ENCODE results near the gene SHC3. TPM values are rescaled to one million over a fixed set of nuclear protein-coding genes. Genes with fewer than 3 reads are reported as not detected.

Gene SHC3
- total RNA-seq, 4 donors from 2014 or later, result 1.1 to 4.7 (median 2.5) TPM

DNA sequence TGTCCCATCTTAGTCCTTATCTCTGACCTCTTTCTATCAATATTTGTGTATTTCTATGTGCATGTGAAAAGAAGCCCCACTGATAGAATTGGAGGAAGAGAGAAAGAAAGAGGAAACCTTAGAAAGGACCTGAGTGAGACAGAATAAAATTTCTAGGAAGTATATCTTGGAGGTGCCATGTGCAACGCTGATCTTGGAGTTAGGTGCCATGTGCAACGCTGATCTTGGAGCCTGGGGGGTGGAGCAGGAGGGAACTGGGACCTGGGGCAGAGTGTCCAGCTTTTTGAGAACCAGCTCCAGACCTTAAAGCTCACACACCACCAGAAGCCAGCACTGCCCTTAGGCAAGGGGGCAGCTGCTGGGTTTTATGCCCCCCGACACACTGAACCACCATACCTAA lies 89.4 kb downstream of the SHC3 start:
- no peak for TF ChIP-seq CTCF (IDR thresholded peaks at IDR 0.05; ENCODE audit: low read depth)

DNA sequence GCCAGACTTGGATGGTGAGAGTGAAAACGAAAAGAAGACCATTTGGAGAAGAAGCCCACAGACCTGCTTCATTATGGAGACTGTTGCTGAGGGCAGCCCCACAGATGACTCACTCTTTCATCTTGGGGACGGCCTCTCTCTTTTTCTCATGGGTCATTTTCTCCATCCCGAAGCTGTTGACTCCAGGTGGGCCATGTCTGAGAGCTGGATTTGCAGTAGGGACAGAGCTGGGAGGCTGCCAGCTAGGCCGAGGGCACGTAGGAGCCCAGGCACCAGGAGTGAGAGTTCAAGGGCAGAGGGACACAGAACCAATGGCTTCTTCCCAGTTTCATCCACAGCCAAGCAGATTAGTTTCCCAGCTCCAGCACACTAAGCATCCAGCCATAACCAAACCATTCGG lies 95.0 kb downstream of the SHC3 start:
- TF ChIP-seq CTCF (IDR thresholded peaks at IDR 0.05; ENCODE audit: low read depth), result no peak

- TF ChIP-seq CTCF (IDR thresholded peaks at IDR 0.05; ENCODE audit: low read depth), result no peak
These were observed 98.4 kb downstream of the SHC3 start for GRCh38 chr9:89080193-89080592.

- TF ChIP-seq CTCF (IDR thresholded peaks at IDR 0.05; ENCODE audit: low read depth), result no peak
These were observed 99.2 kb downstream of the SHC3 start for GRCh38 chr9:89079391-89079790.

GRCh38 chr9:89078860-89079259 lies 99.8 kb downstream of the SHC3 start:
- TF ChIP-seq CTCF (IDR thresholded peaks at IDR 0.05; ENCODE audit: low read depth), result no peak

DNA sequence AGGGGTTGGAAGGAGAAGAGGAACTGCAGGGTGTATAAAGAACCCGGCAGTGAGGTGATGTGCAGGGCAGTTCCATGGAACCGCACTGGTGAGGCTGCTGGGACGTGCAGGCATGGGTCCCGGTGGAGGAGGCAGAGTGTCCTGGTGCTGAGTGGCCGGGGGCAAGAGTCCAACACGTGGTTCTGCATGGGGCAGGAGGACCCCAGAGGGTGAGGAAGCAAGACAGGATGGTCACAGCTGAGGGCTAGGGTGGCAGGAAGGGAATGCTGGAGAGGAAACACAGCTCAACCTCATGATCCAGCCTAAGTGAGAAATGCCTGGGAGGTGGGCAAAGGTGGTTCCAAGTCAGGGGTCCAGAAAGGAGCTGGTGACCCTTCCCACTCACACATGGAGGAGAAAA lies 100.2 kb downstream of the SHC3 start:
- no peak for TF ChIP-seq CTCF (IDR thresholded peaks at IDR 0.05; ENCODE audit: low read depth)

DNA sequence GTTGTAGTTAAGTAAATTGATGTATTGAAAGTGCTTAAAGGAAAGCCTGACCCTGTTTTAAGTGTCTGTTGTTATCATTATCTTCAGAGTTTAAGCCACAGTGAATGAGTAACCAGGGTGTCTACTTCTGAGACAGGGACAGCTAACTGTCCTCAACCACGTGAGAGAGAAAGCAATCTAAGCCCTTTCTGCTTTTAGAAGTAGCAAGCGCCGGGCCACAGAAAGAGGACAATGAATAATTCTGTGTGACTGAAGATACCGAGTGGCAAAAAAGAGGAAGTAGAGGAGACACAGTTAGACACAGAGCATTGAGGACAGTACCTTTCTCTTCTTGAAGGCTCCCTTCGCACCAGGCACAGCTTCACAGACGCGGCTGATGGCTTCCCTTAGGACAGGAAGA lies 101.1 kb downstream of the SHC3 start:
- TF ChIP-seq CTCF (IDR thresholded peaks at IDR 0.05; ENCODE audit: low read depth), result no peak
